BLaER1 treated with 17β-estradiol and CSF1 and Interleukin-3, amounts not matched to agents 10 nM and 100 nM (cell line): Measurements from ENCODE around the gene VAMP7.

Experiments used
- H3K27ac ChIP-seq, 11 experiments: shearing (Covaris generic); formaldehyde crosslinking; 2 replicates each; pipeline ENCODE4 v1.8.1; 2022
- H3K27me3 ChIP-seq, 11 experiments: shearing (Covaris generic); formaldehyde crosslinking; 2 replicates each; pipeline ENCODE4 v1.8.1; 2022
- H3K36me3 ChIP-seq, 11 experiments: shearing (Covaris generic); formaldehyde crosslinking; 2 replicates each; pipeline ENCODE4 v1.8.1; 2022
- H3K4me1 ChIP-seq, 10 experiments: shearing (Covaris generic); formaldehyde crosslinking; 2 replicates each; pipeline ENCODE4 v1.8.1; 2022
- H3K4me2 ChIP-seq, 11 experiments: shearing (Covaris generic); formaldehyde crosslinking; 2 replicates each; pipeline ENCODE4 v1.8.1; 2022
- H3K4me3 ChIP-seq, 10 experiments: shearing (Covaris generic); formaldehyde crosslinking; 2 replicates each; pipeline ENCODE4 v1.8.1; 2022
- H3K9ac ChIP-seq, 11 experiments: shearing (Covaris generic); formaldehyde crosslinking; 2 replicates each; pipeline ENCODE4 v1.8.1; 2022
- H3K9me3 ChIP-seq, 11 experiments: shearing (Covaris generic); formaldehyde crosslinking; replicated peaks in 1 of 11; 2 replicates each; pipeline ENCODE4 v1.8.1; 2022
- H4K20me1 ChIP-seq, 11 experiments: shearing (Covaris generic); formaldehyde crosslinking; 2 replicates each; pipeline ENCODE4 v1.8.1; 2022
- Cebpa-rat ChIP-seq, 11 experiments: shearing (Covaris generic); IDR thresholded peaks; 2 replicates each; pipeline ENCODE4 v1.8.1; 2022

The VAMP7 gene

GRCh38 chrX:155938132-155938531, 57.0 kb downstream of the VAMP7 start:
- no peaks in the 10 kb centered on the region for H3K4me1 ChIP-seq
- H3K27me3 ChIP-seq, result 0 out of 22 replicates have a peak, but pooled peaks cover 0 to 4% (median 0%) of the 10 kb centered on the region in 11 experiments
- peaks cover 0 to 4% (median 0%) of the 10 kb centered on the region in 11 experiments; a peak in 1 of 22 replicates for H4K20me1 ChIP-seq
- H3K9ac ChIP-seq, result no peak overlapping the region
- no peak overlapping the region for H3K27ac ChIP-seq
- peaks cover 3 to 64% (median 26%) of the 10 kb centered on the region in 11 experiments; a peak in 19 of 22 replicates for H3K36me3 ChIP-seq
- no peak overlapping the region for H3K4me2 ChIP-seq
- peaks cover 0 to 15% (median 4%) of the 10 kb centered on the region in 11 experiments; a peak in 5 of 22 replicates for H3K9me3 ChIP-seq
- H3K4me3 ChIP-seq, result no peak overlapping the region
- no peak for TF ChIP-seq Cebpa-rat (IDR thresholded peaks at IDR 0.05)

GRCh38 chrX:155949098-155949497, 68.0 kb downstream of the VAMP7 start:
- no peak for TF ChIP-seq Cebpa-rat (IDR thresholded peaks at IDR 0.05)
- Histone ChIP-seq H3K9ac (no peak overlapping the region), H3K4me1 (no peaks in the 10 kb centered on the region), H3K4me3 (no peak overlapping the region), H3K4me2 (no peak overlapping the region), H3K27ac (no peak overlapping the region), H4K20me1 (no peaks in the 10 kb centered on the region), H3K27me3 (0 out of 22 replicates have a peak, but pooled peaks cover 0 to 5% (median 0%) of the 10 kb centered on the region in 11 experiments), H3K9me3 (peaks cover 0 to 7% (median 0%) of the 10 kb centered on the region in 11 experiments; a peak in 3 of 22 replicates), H3K36me3 (peaks cover 0 to 28% (median 9%) of the 10 kb centered on the region in 11 experiments; a peak in 7 of 22 replicates)

GRCh38 chrX:155951237-155951789, 70.2 kb downstream of the VAMP7 start:
- no peak overlapping the region for H3K27ac ChIP-seq
- no peaks in the 10 kb centered on the region for H4K20me1 ChIP-seq
- no peak overlapping the region for H3K4me2 ChIP-seq
- no peak for TF ChIP-seq Cebpa-rat (IDR thresholded peaks at IDR 0.05)
- H3K4me3 ChIP-seq, result no peak overlapping the region
- no peak overlapping the region for H3K9ac ChIP-seq
- peaks cover 0 to 11% (median 5%) of the 10 kb centered on the region in 11 experiments; a peak in 10 of 22 replicates for H3K9me3 ChIP-seq
- H3K27me3 ChIP-seq, result no peaks in the 10 kb centered on the region
- peaks cover 0 to 8% (median 0%) of the 10 kb centered on the region in 11 experiments; a peak in 1 of 22 replicates for H3K36me3 ChIP-seq
- H3K4me1 ChIP-seq, result no peaks in the 10 kb centered on the region

- Histone ChIP-seq H3K9ac (no peak overlapping the region), H3K4me3 (no peak overlapping the region), H3K4me2 (no peak overlapping the region), H3K36me3 (0 out of 22 replicates have a peak, but pooled peaks cover 0 to 6% (median 0%) of the 10 kb centered on the region in 11 experiments), H3K27me3 (no peaks in the 10 kb centered on the region), H3K9me3 (peaks cover 0 to 15% (median 5%) of the 10 kb centered on the region in 11 experiments; a peak in 10 of 22 replicates), H4K20me1 (no peaks in the 10 kb centered on the region), H3K27ac (no peak overlapping the region), H3K4me1 (no peaks in the 10 kb centered on the region)
- no peak for TF ChIP-seq Cebpa-rat (IDR thresholded peaks at IDR 0.05)
These were observed 71.9 kb downstream of the VAMP7 start for GRCh38 chrX:155953055-155953454.

GRCh38 chrX:155954793-155955192, 73.6 kb downstream of the VAMP7 start:
- Histone ChIP-seq H4K20me1 (no peaks in the 10 kb centered on the region), H3K4me1 (no peaks in the 10 kb centered on the region), H3K9ac (no peak overlapping the region), H3K9me3 (peaks cover 0 to 15% (median 5%) of the 10 kb centered on the region in 11 experiments; a peak in 10 of 22 replicates), H3K27me3 (no peaks in the 10 kb centered on the region), H3K36me3 (0 out of 22 replicates have a peak, but pooled peaks cover 0 to 6% (median 0%) of the 10 kb centered on the region in 11 experiments), H3K4me2 (no peak overlapping the region), H3K4me3 (no peak overlapping the region), H3K27ac (no peak overlapping the region)
- TF ChIP-seq Cebpa-rat (IDR thresholded peaks at IDR 0.05), result no peak

- no peak overlapping the region for H3K4me3 ChIP-seq
- H3K27ac ChIP-seq, result no peak overlapping the region
- H4K20me1 ChIP-seq, result no peaks in the 10 kb centered on the region
- H3K4me1 ChIP-seq, result no peaks in the 10 kb centered on the region
- 0 out of 22 replicates have a peak, but pooled peaks cover 0 to 6% (median 0%) of the 10 kb centered on the region in 11 experiments for H3K36me3 ChIP-seq
- TF ChIP-seq Cebpa-rat (IDR thresholded peaks at IDR 0.05), result no peak
- H3K9ac ChIP-seq, result no peak overlapping the region
- no peak overlapping the region for H3K4me2 ChIP-seq
- H3K9me3 ChIP-seq, result peaks cover 0 to 15% (median 5%) of the 10 kb centered on the region in 11 experiments; a peak in 10 of 22 replicates
- H3K27me3 ChIP-seq, result no peaks in the 10 kb centered on the region
These were observed 75.0 kb downstream of the VAMP7 start for GRCh38 chrX:155956099-155956498.

GRCh38 chrX:155956649-155957048, 75.5 kb downstream of the VAMP7 start:
- no peak for TF ChIP-seq Cebpa-rat (IDR thresholded peaks at IDR 0.05)
- H3K9me3 ChIP-seq, result peaks cover 0 to 15% (median 5%) of the 10 kb centered on the region in 11 experiments; a peak in 10 of 22 replicates
- no peak overlapping the region for H3K27ac ChIP-seq
- no peaks in the 10 kb centered on the region for H4K20me1 ChIP-seq
- H3K4me2 ChIP-seq, result no peak overlapping the region
- no peaks in the 10 kb centered on the region for H3K27me3 ChIP-seq
- H3K9ac ChIP-seq, result no peak overlapping the region
- 0 out of 22 replicates have a peak, but pooled peaks cover 0 to 6% (median 0%) of the 10 kb centered on the region in 11 experiments for H3K36me3 ChIP-seq
- H3K4me1 ChIP-seq, result no peaks in the 10 kb centered on the region
- H3K4me3 ChIP-seq, result no peak overlapping the region

- Histone ChIP-seq H3K9me3 (peaks cover 2 to 18% (median 6%) of the 10 kb centered on the region in 11 experiments; a peak in 17 of 22 replicates), H4K20me1 (no peaks in the 10 kb centered on the region), H3K27me3 (no peaks in the 10 kb centered on the region), H3K4me1 (no peaks in the 10 kb centered on the region), H3K36me3 (0 out of 22 replicates have a peak, but pooled peaks cover 0 to 3% (median 0%) of the 10 kb centered on the region in 11 experiments), H3K27ac (no peak overlapping the region), H3K4me2 (no peak overlapping the region), H3K4me3 (no peak overlapping the region), H3K9ac (no peak overlapping the region)
- no peak for TF ChIP-seq Cebpa-rat (IDR thresholded peaks at IDR 0.05)
These were observed 76.7 kb downstream of the VAMP7 start for GRCh38 chrX:155957843-155958242.

GRCh38 chrX:155959018-155959587, 78.0 kb downstream of the VAMP7 start:
- no peak overlapping the region for H3K4me3 ChIP-seq
- H3K27ac ChIP-seq, result no peak overlapping the region
- H3K36me3 ChIP-seq, result 0 out of 22 replicates have a peak, but pooled peaks cover 0 to 3% (median 0%) of the 10 kb centered on the region in 11 experiments
- H3K9ac ChIP-seq, result no peak overlapping the region
- H3K4me2 ChIP-seq, result no peak overlapping the region
- H3K4me1 ChIP-seq, result no peaks in the 10 kb centered on the region
- TF ChIP-seq Cebpa-rat (IDR thresholded peaks at IDR 0.05), result no peak
- peaks cover 14 to 27% (median 19%) of the 10 kb centered on the region in 11 experiments for H3K9me3 ChIP-seq
- H3K27me3 ChIP-seq, result no peaks in the 10 kb centered on the region
- no peaks in the 10 kb centered on the region for H4K20me1 ChIP-seq
